WTC11 (cell line): ENCODE measurements around the gene ZMYND8.

Experiments
- FOXK1 ChIP-seq: sonication (generic); formaldehyde crosslinking; IDR thresholded peaks from 2 replicates; pipeline ENCODE4 v1.8.0; 2022; ENCODE audit warnings: mild to moderate bottlenecking, moderate library complexity, missing genetic modification reagents
- JUN ChIP-seq: sonication (generic); formaldehyde crosslinking; IDR thresholded peaks from 2 replicates; pipeline ENCODE4 v1.8.0; 2023; ENCODE audit warnings: mild to moderate bottlenecking, missing genetic modification reagents
- MAX ChIP-seq: sonication (generic); formaldehyde crosslinking; IDR thresholded peaks from 2 replicates; pipeline ENCODE4 v1.8.0; 2022; ENCODE audit warnings: mild to moderate bottlenecking, missing genetic modification reagents
- NFE2L1 ChIP-seq: sonication (generic); formaldehyde crosslinking; IDR thresholded peaks from 2 replicates; pipeline ENCODE4 v1.8.1; 2023; ENCODE audit warnings: missing genetic modification reagents
- SMAD3 ChIP-seq: sonication (generic); formaldehyde crosslinking; IDR thresholded peaks from 2 replicates; pipeline ENCODE4 v1.8.0; 2022; ENCODE audit warnings: missing genetic modification reagents, mild to moderate bottlenecking, borderline replicate concordance
- TF ChIP-seq, protein P1 (sequence below): fragments of 200-600 bp; IDR thresholded peaks from 2 replicates; pipeline ENCODE4 v1.8.0; 2022; ENCODE audit warnings: antibody characterized with exemption
- TF ChIP-seq, protein P2 (sequence below): sonication (generic); formaldehyde crosslinking; conservative IDR thresholded peaks from 2 replicates; pipeline ENCODE4 v1.8.1; 2022; ENCODE audit warnings: mild to moderate bottlenecking, missing genetic modification reagents

- TF ChIP-seq MAX (CRISPR knock-in tag), result no peak
- TF ChIP-seq FOXK1 (CRISPR knock-in tag), result no peak
- no peak for TF ChIP-seq NFE2L1 (CRISPR knock-in tag)
- TF ChIP-seq, protein P1, sequence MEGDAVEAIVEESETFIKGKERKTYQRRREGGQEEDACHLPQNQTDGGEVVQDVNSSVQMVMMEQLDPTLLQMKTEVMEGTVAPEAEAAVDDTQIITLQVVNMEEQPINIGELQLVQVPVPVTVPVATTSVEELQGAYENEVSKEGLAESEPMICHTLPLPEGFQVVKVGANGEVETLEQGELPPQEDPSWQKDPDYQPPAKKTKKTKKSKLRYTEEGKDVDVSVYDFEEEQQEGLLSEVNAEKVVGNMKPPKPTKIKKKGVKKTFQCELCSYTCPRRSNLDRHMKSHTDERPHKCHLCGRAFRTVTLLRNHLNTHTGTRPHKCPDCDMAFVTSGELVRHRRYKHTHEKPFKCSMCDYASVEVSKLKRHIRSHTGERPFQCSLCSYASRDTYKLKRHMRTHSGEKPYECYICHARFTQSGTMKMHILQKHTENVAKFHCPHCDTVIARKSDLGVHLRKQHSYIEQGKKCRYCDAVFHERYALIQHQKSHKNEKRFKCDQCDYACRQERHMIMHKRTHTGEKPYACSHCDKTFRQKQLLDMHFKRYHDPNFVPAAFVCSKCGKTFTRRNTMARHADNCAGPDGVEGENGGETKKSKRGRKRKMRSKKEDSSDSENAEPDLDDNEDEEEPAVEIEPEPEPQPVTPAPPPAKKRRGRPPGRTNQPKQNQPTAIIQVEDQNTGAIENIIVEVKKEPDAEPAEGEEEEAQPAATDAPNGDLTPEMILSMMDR, result no peak
- no peak for TF ChIP-seq JUN (CRISPR knock-in tag)
- no peak for TF ChIP-seq SMAD3 (CRISPR knock-in tag)
- TF ChIP-seq, protein P2, sequence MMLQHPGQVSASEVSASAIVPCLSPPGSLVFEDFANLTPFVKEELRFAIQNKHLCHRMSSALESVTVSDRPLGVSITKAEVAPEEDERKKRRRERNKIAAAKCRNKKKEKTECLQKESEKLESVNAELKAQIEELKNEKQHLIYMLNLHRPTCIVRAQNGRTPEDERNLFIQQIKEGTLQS (CRISPR knock-in tag), result no peak
Observed at GRCh38 chr20:47358039-47358671, 1.7 kb upstream of the ZMYND8 start.
